GM12872 (cell line): ENCODE results near the gene PERP.

Source experiments
- CTCF ChIP-seq: IDR thresholded peaks from 3 replicates; pipeline ENCODE4 v1.5.1; 2011; ENCODE audit warnings: low read depth, mild to moderate bottlenecking, low read length, moderate library complexity; ENCODE audit not compliant: insufficient read depth

The PERP gene

DNA sequence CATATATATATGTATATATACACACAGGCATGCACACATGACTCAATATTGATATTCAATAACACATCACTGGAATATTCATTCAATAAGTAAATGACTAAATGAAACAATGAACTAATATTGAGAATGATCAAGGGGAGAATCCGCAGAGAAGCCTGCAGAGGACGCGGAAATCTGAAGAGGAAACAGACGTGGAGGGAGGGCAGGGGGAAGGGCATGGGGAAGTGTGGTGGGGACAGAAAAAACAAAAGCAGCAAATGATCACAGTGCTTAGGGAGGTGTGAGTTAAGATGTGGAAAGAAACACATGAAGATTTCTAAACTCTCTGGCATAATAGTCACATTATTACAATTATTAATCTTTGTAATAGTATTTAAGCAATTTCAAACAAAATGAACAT is 14.5 kb downstream of the PERP start:
- TF ChIP-seq CTCF: no peak

DNA sequence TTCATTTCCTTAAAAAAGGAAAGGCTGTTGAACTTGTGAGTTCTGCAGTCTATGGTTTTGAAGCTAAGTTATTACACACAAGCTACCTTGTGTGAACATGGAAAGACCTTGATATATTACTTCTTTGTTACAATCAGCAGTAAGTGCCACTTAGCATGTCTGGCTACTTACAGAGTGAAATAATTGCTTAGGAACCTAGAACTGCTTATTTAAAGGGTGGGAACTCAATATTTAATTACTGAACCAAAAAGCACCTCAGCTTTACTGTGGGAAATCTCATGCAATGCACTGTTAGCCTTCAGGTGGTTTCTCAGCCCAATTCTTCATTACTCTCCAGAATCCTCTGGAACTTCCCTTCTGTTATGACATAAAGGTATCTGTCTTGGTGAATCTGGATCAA is 17.9 kb downstream of the PERP start:
- TF ChIP-seq CTCF: no peak

GRCh38 chr6:138088326-138088762 is 18.9 kb downstream of the PERP start:
- TF ChIP-seq CTCF: no peak

DNA sequence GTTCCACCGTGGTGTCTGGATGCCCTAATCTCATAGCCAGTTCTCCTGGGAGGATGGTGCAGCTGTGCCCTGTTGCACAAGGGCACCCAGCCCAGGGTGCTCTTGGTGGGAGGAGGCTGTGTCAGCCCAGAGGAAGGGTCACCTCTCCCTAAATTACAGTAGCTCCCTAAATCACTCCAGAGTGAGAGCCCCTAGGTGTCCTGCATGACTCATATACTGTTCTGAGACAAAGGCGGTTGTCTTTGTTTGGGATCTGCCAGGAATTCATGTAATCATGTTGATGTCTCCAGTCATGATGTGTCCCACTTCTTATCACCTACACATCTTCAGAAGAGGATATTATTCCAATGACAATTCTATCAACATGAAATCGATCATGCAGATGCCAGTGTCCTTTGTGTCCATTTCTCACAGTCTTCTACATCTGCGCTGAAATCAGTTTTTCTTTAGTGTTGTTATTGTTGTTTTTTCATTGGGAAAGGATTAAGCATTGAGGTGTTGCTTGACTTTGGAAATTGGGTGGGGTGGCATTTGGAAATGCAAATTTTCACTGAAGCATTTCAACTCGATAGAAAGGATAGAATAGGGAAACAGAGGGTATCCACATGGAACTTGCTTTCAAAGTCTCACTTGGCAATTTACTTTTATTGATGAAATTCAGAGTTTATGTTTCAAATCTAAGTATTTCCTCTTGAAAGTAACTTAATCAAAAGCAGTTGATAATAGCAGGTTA is 19.5 kb downstream of the PERP start:
- no peak for TF ChIP-seq CTCF

DNA sequence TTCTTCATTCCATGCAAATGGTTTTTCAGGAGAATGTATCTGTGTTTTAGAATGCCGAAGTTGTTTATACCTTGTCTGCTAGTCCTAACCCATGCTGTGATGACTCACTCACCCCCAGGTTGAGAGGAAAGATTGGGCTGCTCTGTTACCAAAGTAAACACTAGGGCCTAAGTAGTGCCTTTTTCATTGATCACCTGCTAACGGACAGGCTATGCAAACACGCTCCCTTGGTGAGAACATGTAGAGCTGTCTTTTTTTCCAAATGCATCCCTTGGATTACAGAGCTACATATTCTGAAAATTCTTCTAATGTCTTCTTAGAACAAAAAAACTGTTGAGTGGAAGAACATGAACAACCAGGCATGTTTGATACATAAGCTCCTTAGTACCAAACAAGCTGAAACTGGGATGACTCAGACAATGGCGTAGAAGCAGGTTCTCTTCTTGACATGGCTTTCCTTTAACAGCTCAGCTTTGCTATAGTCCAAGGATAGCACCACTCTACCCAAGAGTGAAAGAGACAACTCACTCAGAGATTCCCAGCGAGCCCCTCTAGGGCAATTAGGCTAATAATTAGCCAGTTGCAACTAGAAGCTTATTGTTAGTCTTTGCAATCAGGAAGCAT is 20.5 kb downstream of the PERP start:
- TF ChIP-seq CTCF: no peak

- TF ChIP-seq CTCF: no peak
Observed at GRCh38 chr6:138085839-138086222, 21.4 kb downstream of the PERP start.

GRCh38 chr6:138084904-138085838 is 22.0 kb downstream of the PERP start:
- TF ChIP-seq CTCF: no peak
